NB4 (cell line): ENCODE results near the gene SFTPB.
A peak's percentile ranks its signal among the peaks of the same experiment; 100 is the strongest.

ENCODE experiments used
- DNase-seq: peaks from one replicate; pipeline ENCODE4 v3.0.0; 2010; ENCODE audit warnings: low read depth
- H3K4me3 ChIP-seq: one replicate; pipeline ENCODE4 v1.5.1; 2011; ENCODE audit warnings: mild to moderate bottlenecking, low read depth, low read length, moderate library complexity
- CTCF ChIP-seq: IDR thresholded peaks from one replicate; pipeline ENCODE4 v1.5.1; 2012; ENCODE audit warnings: low read depth, low read length
- MYC ChIP-seq: IDR thresholded peaks from 2 replicates; pipeline ENCODE4 v1.6.1; 2011; ENCODE audit warnings: low read depth, low read length
- POLR2A ChIP-seq: IDR thresholded peaks from 2 replicates; pipeline ENCODE4 v1.6.1; 2011; ENCODE audit warnings: mild to moderate bottlenecking; ENCODE audit not compliant: insufficient read length; ENCODE audit errors: extremely low read depth
- TF ChIP-seq, protein P1 (sequence below): IDR thresholded peaks from 2 replicates; pipeline ENCODE4 v1.6.1; 2011; ENCODE audit warnings: low read depth, low read length

The SFTPB gene

DNA sequence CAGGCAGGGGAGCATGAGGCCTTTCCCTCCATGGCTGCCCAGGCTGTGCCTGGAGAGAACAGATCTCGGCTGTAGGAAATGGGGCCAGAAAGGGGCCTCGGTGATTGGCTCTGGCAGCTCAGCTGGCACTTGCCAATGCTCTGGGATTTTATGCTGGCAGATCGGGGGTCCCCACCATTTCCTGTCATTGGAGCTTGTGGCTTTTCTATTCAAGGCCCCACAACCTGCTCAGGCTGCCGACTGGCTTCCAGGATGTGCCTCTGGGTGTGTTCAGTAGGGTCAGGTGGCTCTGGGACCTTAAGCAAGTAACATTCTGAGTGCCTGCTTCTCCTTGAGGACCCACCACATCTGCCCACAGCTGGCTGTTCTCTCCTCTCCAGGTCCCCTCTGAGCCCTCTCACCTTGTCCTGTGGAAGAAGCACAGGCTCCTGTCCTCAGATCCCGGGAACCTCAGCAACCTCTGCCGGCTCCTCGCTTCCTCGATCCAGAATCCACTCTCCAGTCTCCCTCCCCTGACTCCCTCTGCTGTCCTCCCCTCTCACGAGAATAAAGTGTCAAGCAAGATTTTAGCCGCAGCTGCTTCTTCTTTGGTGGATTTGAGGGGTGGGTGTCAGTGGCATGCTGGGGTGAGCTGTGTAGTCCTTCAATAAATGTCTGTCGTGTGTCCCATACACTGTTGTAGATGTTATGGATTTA lies 30.3 kb upstream of the SFTPB start:
- TF ChIP-seq CTCF: no peak
- TF ChIP-seq POLR2A: no peak
- TF ChIP-seq, protein P1, sequence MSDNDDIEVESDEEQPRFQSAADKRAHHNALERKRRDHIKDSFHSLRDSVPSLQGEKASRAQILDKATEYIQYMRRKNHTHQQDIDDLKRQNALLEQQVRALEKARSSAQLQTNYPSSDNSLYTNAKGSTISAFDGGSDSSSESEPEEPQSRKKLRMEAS: no peak
- TF ChIP-seq MYC: no peak
- peak; percentile 56 for DNase-seq
- H3K4me3 ChIP-seq: no peak overlapping the region

DNA sequence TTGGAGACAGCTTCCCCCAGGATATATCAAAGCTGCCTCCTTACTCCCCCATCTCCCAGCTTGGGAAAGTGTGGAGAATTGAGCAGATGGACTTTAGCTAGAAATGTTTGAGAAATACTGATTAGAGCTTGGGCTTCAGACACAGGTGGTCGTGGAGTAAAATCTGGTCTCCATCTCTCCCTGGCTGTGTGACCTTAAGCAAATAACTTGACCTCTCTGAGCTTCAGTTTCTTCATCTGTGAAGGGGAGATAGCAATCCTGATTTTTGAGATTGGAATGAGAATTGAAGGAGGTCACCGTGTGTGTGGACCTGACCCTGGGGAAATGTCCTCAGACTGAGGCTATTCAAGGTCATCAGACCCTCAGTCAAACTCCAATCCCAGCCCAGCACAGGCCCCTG lies 29.7 kb upstream of the SFTPB start:
- DNase-seq: no peak
- no peak overlapping the region for H3K4me3 ChIP-seq
- TF ChIP-seq, protein P1: no peak
- TF ChIP-seq CTCF (no peak), POLR2A (no peak), MYC (no peak)

DNA sequence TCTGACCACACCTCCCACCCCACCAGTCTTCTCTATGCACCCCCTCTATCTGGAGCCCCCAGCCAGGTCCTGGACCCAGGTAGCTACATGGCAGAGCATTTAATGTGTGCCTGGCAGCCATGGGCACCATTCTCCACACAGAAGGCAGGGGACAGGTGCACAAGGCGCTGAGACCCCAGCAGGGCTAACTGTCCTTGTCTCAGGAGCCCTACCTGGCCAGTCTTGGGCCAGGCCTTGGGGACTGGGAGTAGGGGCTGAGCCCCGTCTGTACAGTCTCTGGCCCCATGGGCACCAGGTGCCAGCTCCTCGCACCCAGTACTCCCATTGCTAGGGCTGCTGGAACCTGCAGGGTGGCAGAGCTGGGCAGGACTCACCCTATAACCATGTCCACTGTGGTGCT lies 29.1 kb upstream of the SFTPB start:
- DNase-seq: no peak
- H3K4me3 ChIP-seq: no peak overlapping the region
- TF ChIP-seq, protein P1: no peak
- no peak for TF ChIP-seq POLR2A
- TF ChIP-seq CTCF: no peak
- TF ChIP-seq MYC: no peak

DNA sequence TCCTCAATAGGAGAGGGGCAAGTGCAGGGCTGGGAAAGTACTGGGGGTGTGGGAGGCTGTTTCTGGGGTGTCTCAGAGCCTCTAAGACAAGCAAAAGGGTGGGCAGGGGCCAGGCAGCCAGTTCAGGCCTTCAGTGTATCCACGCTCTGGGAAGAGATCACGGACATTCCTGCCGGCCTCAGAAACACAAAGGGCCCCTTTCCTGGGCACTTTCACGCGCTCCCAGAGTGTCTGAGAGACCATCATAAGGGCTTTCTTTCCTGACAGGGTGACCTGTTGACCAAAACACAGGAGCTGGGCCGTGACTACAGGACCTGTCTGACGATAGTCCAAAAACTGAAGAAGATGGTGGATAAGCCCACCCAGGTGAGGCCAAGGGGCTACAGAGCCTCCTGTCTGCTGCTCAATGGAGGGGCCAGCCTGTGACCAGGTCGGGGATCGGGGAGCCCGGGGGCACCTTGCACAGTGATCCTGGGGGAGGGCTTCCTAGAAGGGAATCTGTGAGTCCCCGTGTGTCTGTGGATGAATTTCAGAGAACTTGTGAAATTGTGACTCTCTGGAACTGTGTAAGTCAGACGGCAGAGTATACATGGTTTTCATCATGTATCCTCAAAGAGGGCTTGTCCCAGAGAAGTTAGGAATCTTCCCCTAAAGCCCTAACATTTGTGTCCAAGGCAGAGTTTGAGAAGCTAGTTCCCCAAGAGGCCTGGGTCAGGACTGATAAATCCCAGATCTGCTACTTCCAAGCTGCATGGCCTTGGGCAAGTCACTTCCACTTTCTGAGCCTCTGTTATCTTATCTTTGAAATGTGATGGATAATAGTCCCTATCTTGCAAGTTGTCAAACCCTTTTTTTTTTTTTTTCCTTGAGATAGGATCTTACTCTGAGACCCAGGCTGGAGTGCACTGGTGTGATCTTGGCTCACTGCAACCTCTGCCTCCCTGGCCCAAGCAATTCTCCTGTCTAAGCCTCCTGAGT lies 28.0 kb upstream of the SFTPB start:
- no peak for DNase-seq
- TF ChIP-seq CTCF (no peak), POLR2A (no peak), MYC (no peak)
- TF ChIP-seq, protein P1: no peak
- no peak overlapping the region for H3K4me3 ChIP-seq

DNA sequence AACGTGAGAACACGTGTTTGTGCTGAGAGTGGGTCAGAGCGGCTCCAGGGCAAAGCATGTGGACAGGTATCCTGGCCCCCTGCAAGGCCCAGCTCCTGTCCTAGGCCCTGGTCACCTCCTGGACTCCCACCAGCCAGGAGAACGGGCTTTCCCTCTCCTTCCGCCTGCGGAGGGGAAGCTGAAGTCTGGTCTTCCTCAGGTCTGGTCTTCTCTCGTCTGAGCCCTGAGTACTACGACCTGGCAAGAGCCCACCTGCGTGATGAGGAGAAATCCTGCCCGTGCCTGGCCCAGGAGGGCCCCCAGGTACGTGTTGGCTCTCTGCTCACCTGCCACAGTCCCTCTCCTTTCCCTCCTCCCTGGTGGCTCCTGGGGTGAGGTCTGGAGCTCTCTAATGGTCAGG lies 27.1 kb upstream of the SFTPB start:
- no peak for DNase-seq
- TF ChIP-seq, protein P1: no peak
- TF ChIP-seq CTCF (no peak), MYC (no peak), POLR2A (no peak)
- H3K4me3 ChIP-seq: no peak overlapping the region
